ENCODE results near the gene LRMDA.

LRMDA gene

DNA sequence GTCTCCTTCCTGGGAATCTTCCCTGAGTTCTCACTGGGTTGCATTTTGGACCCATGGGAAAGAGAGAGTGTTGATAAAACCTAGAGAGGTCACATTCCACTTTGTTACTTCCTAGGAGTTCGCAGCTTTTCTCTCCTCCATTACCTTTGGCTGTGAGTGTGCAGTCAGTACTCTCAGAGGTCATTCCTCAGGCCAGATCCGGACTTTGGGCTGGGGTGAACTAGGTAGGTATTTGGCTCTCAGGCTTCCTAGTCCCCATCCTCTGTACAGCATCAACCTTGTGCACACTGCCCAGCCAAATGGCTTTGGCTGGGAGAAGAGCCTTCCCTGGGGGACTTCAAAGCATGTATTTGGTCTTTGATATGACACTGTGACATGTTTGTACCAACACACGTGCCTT, 508.1 kb downstream of the LRMDA start:
- no peak for DNase-seq

DNA sequence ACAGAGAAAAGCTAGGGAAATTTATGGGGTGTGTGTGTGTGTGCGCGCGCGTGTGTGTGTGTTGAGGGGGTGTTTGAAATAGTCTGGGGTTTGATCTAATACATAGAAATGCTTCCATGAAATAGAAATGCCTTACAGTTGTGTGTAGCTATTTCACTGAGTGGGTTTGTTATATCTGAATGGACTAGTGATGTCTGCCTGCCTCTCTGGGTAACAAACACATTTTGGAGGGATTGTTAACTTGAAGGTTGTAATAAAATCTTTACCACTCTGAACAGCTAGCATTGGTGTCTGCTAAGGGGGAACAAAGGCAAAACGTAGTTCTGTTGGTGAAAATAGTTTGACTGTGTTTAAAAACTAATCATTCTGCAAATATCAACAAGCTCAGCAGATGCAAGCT, 509.3 kb downstream of the LRMDA start:
- no peak for DNase-seq

GRCh38 chr10:75941223-75941801, 509.9 kb downstream of the LRMDA start:
- DNase-seq, result no peak

DNA sequence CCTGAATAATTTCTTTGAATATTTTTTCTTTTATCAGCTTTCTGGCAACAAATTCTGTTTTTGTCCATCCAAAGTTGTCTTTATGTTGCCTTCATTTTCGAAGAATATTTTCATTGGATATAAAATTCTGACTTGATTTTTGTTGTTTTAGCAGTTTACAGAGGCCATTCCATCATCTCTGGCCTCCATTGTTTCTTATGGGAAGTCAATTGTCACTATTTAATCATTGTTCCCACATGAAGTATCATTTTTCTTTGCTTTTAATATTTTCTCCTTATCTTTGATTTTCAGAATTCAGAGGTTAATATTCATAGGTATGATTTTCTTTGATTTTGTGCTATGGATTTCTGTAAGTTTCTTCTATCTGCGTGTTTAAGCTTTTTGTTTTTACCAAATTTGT, 512.6 kb downstream of the LRMDA start:
- no peak for DNase-seq

- no peak for DNase-seq
Observed at GRCh38 chr10:75948583-75948982, 517.2 kb downstream of the LRMDA start.

DNA sequence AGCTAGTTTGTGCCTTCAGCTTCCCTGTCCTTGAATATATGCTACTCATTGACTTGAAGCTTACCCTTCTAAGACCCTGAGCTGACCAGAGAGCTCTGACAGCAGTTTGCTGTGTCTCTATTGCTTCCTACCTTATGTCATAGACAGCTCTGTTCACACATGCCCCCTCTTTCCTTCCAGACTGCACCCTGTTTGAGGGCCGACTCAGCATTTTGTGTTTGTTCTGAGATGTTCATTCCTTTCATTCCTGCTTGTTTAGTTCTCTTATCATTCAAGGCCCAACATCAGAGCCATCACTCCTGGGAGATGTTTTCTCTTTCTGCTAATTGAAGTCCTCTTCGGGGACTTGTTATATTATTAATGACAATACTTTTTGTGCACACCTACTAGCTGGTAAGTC, 518.9 kb downstream of the LRMDA start:
- no peak for DNase-seq

DNA sequence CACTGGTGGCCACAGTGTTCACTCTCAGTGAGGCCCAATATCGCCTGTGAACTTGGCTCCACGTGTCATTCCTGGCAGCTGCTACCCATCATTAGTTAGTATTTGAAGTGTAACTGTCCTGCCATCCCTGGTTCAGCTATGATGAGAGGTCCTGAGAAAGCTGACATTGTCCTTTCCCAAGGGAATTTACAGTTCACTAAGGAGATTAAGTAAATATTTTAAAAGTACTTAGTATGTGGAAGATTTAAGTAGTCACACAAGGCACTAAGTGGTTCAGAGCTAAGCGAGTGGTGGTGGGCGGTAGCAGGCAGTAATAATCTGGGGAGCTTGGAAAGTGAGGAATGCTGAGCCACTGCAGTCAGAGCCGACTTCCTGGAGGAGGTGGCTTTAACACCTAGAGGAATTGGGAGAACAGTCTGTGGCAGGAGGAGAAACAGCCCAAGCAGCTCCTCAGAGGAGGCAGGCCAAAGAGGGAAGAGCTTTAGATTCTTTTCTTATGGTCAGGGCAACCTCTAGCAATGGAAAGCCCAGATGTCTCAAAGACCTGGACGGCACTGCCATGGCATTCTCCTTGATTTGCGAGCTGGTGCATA, 519.7 kb downstream of the LRMDA start:
- no peak for DNase-seq

DNA sequence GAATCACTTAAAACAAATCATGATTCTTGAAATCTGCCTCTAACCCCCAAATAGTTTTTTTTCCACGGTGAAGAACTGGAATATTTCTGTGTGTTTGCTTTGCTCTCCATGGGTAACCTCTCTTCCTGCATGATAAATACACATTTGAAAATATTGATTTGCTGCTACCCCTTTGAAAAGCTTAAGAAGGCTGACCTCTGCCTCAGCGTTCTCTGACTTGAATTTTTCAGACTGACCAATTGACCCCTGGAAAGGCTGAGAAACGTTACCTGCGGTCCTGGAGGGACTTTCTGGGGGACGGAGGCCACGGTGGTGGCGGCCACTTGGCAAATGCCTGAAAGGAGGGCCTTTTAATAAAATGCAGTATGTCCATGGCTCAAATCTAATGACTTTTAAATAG, 520.2 kb downstream of the LRMDA start:
- DNase-seq, result no peak

GRCh38 chr10:75952093-75952492, 520.7 kb downstream of the LRMDA start:
- no peak for DNase-seq

- no peak for DNase-seq
Observed at GRCh38 chr10:75954486-75954885, 523.1 kb downstream of the LRMDA start.

DNA sequence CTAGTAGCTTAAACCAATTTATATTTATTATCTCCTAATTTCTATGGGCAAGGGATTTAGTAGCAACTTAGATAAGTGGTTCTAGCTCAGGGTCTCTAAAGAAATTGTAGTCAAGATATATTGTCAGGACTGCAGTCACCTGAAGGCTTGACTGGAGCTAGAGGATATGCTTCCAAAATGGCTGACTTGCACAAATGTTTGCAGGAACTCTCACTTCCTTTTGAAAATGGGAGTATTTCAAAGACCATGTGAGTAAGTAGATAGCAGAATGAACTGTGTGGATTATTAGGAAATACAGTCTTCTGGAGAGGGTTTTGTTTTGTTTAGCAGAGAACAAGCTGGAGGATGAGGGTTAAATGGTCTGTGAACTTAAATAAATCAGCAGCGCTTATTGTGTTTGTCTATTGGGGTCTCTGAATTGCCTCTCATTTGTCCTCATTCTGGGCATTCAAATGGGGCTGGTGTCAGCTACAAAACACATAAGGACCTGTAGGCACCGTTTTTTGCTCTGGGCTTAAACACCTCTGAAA, 524.6 kb downstream of the LRMDA start:
- DNase-seq, result no peak

DNA sequence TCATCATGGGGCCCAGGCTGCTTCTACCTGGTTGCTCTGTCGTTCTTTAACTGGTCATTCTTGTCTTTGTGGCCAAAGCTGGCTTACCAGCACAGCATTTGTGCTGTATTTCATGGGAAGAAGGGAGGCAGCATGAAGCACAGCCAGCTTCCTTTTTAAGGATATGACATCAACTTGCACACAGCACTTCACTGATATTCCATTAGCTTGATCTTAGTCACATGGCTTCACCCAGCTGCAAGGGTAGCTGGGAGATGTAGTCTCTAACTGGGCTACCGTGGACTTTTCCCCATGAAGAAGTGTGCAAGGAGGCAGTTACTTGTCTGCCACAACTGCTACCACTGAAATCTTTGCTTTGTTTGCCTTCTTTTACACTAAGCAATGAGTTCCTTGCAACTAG, 525.2 kb downstream of the LRMDA start:
- DNase-seq, result no peak

DNA sequence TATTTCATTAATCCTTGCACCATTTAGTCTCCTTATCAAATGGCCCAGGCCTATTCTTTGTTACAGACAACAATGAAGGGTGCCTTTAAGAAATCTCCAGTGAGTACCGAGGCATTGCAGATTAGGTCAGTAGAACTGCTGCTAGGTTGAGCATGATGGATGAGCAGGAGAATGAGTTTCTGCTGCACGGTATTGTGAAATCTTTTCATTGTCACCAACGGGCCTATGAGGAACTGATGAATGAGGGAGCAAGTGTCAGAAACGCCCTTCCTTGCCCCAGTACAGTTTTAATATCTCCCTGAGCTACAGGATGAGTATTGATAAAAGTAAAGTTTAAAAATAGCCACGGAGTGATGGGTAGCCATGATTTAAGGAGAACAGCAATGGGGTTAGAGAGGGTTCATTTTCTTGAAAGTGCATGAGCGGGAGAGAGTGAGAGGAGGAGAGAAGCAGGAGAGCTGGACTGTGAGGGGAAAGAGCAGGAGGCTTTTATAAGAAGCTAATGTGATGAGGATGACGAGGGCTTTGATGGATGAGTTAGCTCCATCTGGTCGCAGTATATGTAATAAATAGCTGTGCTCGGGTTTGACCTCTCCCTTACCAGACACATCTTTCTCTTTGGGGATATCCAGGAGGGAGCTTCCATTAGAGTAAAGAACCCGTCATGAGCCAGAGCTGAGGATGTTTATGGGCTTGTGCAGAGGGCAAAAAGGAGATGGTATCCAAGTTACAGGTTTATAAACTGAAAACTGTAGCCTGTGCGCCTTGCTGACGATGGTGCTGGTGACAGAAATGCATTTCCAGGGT, 526.1 kb downstream of the LRMDA start:
- no peak for DNase-seq

GRCh38 chr10:75959209-75959608, 527.8 kb downstream of the LRMDA start:
- no peak for DNase-seq

- DNase-seq, result no peak
Observed at GRCh38 chr10:75959912-75960311, 528.5 kb downstream of the LRMDA start.

DNA sequence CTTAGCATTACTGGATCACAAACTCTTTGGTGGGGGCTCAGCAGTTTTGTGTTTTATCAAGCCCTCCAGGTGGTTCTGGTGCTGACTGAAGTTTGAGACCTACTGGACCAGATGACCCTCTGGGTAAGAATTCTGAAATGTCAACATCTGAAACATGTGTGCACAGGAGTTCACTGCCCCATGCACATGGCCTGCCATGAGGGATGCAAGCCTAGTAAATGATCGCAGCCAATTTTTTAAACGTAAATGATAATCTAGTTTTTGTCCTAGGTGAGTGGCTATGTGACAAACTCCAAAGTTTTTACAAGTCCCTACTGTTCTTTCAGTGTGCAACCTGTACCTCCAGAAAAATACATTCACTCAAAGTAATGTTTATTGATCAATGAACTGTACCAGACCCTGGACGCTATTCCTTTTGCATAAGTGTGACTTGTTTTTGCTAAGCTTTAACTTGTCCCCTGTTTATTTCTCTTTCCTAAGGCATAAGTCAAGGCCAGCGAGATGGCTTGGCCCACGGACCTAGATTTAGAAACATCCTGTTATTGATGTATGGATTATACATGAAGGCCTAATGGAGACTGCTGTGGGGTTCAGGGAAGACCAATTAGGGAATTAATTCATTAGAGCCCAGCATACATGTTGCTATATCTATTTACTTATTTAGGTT, 531.1 kb downstream of the LRMDA start:
- DNase-seq, result no peak

- DNase-seq, result no peak
Observed at GRCh38 chr10:75967491-75967890, 536.1 kb downstream of the LRMDA start.

DNA sequence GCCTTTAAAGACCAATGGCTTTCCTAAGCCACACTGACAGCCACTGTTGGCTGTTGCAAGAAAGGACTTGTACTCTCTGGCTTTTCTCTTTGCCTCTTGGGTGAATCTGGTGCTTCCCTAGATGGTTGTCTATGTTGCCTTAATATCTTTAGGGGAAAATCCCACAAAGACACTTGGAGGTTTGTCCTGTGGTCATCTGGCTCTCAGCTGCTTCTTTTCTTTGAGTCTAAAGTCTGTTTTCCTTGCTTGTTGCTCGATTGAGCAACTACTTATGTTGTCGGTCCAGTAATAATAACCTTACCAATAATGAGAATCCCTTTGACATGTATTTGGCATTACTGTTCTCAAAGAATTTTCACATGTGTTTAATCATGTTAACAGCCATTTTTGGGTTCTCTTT, 537.6 kb downstream of the LRMDA start:
- no peak for DNase-seq

DNA sequence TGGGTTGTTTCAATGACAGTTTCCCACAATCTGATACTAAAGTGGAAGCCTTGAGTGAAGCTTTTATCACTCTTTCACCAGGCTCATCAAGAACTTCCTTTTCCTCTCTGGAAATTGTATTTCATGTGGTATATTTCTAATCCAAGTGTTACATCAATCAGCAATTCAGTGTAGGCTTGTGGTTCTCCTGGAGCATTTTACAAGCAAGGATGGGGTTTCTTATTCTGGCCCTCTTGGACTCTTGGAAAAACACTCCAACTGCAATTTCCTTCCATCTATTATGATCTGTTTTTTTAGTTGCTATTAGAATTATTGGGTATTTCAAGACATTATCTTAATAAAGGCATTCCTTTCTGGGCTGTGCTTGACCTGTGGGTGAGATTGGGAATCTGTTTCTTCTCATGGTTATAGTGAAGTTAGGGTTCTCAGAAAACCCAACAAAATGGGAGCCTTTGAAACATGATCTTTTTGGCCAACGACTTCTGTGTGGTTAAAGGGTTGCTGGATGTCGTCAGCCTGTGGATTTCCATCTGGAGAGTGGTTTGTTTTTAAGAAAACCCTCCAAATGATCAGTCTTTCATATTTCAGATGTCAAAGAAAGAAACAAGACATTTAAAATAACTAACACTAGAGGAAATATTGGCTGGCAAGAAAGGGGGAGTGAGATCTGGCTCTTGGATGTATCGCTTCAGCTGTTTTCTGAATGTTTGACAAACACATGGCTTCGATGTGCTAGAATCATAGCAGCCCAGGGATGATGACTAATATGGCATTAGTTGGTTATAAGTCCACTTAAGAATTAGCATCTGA, 540.2 kb downstream of the LRMDA start:
- no peak for DNase-seq

- no peak for DNase-seq
Observed at GRCh38 chr10:75972491-75973276, 541.3 kb downstream of the LRMDA start.

- DNase-seq, result no peak
Observed at GRCh38 chr10:75974080-75974479, 542.7 kb downstream of the LRMDA start.

- DNase-seq, result no peak
Observed at GRCh38 chr10:75976681-75977080, 545.3 kb downstream of the LRMDA start.

Measured in activated T-cell treated with anti-CD3 and anti-CD28 coated beads for 4 hours (primary cell).